ENCODE data around the gene TKFC.

- TF ChIP-seq POLR2A (IDR thresholded peaks at IDR 0.05; ENCODE audit: low read length) (no peak), GATA1 (IDR thresholded peaks at IDR 0.05; ENCODE audit: low read depth, low read length) (no peak)
Measured at GRCh38 chr11:61359516-61359915, 26.5 kb downstream of the TKFC start.

All from erythroblast (primary cell).